ENCODE data around the gene JPH2.
"Not testable (repeated sequence)": the region's sequence is repeated elsewhere in the genome, so short reads cannot be mapped to it uniquely, and the experiment has no call there.

The JPH2 gene

DNA sequence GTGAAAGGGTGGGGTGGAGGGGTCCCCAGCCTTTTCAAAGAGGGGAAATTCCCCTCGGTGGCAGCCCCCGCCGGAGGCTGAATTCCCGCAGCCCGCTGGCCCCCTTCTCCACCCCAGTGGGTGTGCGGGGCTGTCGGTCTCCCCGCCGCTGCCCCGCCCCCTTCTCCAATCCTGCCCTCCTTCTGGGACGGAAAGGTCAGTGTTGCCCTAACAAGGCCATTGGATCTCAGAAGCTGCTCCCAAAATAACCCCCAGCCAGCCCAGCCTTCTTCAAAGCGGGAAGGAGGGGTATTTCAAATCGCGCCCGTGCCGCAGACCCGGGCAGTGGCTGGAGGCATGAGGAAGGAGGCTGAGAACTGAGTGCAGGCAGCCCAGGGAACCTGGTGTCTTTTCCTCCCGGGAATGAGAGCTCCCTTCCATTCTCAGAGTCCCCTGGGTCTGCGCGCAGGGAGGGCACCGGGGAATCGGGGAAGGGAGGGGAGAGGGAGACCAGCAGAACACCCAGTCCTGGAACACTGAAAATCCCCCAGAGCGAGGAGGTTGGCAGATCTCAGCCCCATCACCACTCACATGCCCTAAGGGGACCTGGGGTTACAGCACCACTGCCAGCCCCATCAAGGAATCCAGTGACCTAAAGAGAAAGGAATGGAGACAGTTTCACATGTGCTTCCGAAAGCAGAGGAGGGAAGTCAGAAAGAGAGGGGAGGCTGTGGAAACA lies at the start of gene JPH2:
Gene JPH2, minus strand, starts transcription at position 135 of the 718 bp plus-strand sequence. CDS start 483 bp downstream, outside the sequence.
- no peak for DNase-seq (ENCODE audit: low read depth in 2 of 2)

DNA sequence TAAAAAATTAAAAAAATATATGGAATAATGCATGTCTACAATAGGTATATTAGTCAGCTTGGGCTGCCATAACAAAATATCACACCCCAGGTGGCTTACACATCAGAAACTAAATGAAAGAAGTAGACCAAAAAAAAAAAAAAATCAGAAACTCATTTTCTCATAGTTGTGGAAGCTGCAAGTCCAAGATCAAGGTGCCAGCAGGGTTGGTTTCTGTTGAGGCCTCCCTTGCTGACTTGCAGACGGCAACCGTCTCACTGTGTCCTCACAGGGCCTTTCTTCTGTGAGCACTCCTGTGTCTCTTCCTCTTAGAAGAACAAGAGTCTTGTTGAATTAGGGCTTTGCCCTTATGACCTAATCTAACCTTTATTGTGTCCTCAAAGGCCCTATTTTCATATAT lies 48.7 kb upstream of the JPH2 start:
- no peak for DNase-seq (ENCODE audit: low read depth in 2 of 2)

- DNase-seq (ENCODE audit: low read depth in 2 of 2) = no peak
Observed at GRCh38 chr20:44234566-44235317, 47.8 kb upstream of the JPH2 start.

DNA sequence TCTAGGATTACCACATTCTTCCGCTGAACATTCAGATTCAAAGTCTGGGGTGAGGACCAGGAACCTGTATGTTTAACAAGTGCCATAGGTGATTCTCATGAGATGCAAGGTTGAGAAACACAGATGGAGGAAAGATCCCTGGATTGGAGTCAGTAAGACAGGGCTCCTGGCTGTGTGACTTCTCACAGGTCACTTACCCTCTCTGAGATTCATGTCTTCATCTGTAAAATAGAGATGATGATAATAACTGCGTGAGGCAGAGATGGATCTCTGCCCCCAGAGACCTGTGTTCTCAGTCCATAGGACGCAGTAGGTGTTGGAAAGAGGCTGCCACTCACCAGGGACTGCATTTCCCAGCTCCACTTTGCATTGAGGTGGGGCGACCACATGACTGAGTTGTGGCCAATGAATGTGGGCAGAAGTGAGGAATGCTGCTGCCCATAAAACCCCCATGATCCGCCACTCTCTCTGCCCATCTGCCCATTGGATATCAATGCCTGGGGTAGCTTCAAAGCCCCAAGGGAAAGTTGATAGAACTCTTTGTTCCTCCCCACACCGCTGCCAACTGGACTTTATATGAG lies 46.5 kb upstream of the JPH2 start:
- DNase-seq (ENCODE audit: low read depth in 2 of 2) = no peak

DNA sequence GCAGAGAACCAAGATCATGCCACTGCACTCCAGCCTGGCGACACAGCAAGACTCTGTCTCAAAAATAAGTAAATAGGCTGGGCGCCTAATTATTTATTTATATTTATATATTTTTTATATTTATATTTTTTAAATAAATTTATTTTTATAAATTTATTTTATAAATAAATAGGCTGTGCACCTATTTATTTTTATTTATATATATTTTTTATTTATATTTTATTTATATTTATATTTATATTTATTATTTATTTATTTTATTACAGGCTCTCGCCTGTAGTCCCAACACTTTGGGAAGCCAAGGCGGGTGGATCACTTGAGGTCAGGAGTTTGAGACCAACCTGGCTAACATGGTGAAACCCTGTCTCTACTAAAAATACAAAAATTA lies 45.5 kb upstream of the JPH2 start:
- not testable (repeated sequence) for DNase-seq (ENCODE audit: low read depth in 2 of 2)

DNA sequence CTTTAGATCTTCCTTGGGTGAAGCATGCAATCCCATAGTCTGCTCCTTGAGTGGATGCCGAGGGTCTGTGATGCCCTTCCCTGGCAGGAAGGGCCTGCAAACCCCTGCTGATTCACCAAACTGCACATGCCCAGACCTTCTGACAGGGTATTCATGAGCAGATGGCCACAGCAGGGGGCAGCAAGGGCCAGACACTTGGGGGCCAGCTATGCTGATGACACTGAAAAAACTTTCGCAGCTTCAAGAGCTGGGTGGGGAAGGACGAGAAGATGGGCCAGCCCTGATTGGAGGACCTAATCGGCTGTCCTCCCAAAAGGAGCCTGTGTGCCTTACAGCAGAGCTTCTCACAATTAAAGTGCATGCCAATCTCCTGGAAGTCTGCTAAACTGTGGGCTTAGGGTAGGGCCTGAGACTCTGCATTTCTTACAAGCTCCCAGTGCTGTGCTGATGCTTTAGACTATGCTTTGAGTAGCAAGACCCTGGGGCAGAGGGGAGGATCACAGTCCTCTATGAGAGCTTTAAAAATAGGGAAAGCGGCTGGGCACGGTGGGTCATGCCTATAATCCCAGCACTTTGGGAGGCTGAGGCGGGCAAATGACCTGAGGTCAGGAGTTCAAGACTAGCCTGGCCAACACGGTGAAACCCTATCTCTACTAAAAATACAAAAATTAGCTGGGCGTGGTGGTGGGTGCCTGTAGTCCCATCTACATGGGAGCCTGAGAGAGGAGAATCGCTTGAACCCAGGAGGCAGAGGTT lies 44.9 kb upstream of the JPH2 start:
- no peak for DNase-seq (ENCODE audit: low read depth in 2 of 2)

DNA sequence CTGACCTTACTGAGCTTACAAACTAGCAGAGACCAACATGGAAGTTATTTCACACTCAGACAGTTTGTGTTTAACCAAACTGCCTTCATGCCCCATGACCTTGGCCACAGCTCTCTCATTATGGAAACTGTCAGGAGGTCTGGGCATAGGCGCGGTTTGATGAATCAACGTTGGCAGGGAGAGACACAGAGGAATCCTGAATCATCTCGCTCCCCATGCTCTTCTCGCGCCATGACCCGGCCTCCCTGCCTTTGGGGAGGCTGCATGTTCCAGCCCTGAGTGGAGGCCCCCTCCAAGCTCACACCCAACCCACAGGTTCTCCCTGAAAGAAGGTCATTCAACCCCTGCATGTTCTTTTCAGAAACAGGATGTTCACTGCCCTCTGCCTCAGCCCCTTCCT lies 44.2 kb upstream of the JPH2 start:
- DNase-seq (ENCODE audit: low read depth in 2 of 2) = no peak

- DNase-seq (ENCODE audit: low read depth in 2 of 2) = no peak
Observed at GRCh38 chr20:44228465-44229258, 41.7 kb upstream of the JPH2 start.

GRCh38 chr20:44224637-44225036 lies 37.6 kb upstream of the JPH2 start:
- no peak for DNase-seq (ENCODE audit: low read depth in 2 of 2)

- no peak for DNase-seq (ENCODE audit: low read depth in 2 of 2)
Observed at GRCh38 chr20:44223721-44224120, 36.7 kb upstream of the JPH2 start.

DNA sequence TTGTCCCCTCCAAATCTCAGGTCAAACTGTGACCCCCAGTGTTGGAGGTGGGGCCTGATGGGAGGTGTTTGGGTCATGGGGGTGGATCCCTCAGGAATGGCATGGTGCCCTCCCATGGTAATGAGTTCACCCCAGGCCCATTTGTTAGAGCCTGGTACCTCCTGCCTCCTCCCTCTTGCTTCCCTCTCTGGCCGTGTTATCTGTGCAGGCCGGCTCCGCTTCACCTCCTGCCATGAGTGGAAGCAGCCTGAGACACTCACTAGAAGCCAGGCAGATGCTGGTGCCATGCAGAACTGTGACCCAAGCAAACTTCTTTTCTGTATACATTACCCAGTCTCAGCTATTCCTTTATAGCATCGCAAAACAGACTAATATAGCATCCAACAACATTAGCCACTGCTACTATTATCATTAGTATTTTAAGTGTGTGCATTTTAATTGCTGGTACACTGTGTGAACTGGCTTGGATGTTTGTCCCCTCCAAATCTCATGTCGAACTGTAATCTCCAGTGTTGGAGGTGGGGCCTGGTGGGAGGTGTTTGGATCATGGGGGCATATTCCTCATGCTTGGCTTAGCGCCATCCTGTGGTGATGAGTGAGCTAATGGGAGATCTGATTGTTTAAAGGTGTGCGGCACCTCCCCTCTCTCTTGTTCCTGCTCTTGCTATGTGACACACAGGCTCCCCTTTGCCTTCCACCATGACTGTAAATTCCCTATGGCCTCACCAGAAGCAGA lies 35.8 kb upstream of the JPH2 start:
- DNase-seq (ENCODE audit: low read depth in 2 of 2) = no peak

DNA sequence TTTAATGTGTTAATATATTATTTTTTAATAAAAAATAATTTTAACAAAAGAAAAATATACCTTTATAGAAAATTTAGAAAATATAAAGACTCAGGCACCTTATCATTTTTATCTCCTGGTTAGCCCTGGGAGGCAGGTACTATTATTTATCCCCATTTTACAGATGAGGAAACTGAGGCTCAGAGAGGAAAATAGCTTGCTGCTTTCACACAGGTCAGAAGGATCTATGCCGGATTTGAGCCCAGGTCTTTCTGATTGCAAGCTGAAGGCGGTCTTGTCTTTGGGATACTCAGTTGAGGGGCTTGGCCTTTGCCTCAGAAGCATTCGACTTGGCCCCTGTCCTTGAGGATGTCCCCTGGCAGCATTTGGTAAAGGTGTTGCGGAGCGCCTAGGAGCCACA lies 35.0 kb upstream of the JPH2 start:
- DNase-seq (ENCODE audit: low read depth in 2 of 2) = no peak

GRCh38 chr20:44221368-44221954 lies 34.5 kb upstream of the JPH2 start:
- DNase-seq (ENCODE audit: low read depth in 2 of 2) = no peak

DNA sequence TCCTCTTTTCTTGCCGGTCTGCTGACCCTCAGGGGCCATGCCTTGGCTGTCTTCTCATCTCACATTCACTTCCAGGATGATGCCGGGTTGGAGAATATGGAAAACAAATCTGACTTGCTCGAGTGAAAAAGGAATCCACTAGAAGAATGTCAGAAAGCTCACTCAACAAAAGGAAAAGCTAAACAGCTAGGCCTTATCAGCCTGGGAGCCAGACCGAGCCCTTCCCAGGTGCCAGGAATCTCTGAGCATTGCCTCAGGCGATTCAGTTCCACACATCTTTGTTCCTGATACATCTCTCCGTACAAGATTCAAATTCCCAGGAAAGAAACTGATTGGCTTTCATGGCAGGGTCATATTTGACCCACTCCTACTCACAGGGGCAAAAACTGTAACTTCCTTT lies 32.8 kb upstream of the JPH2 start:
- no peak for DNase-seq (ENCODE audit: low read depth in 2 of 2)

DNA sequence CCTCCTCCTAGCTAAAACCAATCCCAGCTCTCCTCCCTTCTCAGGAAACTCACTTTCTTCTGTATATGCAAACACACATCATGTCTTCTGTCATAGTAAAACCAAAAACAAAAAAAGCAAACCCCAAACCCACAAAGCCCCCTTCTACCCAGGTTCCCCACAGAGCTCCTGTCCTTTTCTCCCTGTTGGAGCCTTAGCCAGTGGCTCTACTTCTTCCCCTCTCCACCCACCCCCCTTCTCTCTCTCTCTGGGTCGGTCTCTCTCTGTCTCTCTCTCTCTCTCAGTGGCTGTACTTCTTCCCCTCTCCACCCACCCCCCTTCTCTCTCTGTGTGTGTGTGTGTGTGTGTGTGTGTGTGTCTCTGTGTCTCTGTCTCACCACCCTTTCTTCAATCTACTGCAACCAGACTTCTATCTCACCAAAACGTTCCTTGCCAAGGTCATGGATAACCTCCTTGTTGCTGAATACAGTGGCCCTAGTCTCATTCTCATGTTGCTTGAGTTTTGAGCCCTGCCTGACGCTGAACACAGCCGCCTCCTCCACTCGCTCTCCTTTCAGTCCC lies 32.3 kb upstream of the JPH2 start:
- DNase-seq (ENCODE audit: low read depth in 2 of 2) = no peak

DNA sequence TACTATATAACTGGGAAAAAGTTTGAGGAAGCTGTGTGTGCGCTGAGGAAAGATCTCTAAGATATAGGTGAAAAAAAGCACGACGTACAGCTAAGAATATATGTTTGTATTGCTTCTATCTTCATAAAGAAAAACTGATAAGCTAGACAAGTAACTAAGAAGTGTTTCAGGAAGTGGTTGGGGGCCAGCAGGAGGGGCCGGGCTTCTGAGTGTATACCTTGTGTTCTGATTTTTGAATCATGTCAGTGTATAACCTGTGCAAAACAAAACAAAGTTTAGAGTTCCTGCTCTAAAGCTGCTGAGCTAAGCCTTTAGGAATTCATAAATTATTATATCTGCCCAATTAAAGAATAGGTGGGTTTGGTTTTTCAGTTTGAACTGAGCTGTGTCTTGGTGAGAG lies 31.5 kb upstream of the JPH2 start:
- no peak for DNase-seq (ENCODE audit: low read depth in 2 of 2)

DNA sequence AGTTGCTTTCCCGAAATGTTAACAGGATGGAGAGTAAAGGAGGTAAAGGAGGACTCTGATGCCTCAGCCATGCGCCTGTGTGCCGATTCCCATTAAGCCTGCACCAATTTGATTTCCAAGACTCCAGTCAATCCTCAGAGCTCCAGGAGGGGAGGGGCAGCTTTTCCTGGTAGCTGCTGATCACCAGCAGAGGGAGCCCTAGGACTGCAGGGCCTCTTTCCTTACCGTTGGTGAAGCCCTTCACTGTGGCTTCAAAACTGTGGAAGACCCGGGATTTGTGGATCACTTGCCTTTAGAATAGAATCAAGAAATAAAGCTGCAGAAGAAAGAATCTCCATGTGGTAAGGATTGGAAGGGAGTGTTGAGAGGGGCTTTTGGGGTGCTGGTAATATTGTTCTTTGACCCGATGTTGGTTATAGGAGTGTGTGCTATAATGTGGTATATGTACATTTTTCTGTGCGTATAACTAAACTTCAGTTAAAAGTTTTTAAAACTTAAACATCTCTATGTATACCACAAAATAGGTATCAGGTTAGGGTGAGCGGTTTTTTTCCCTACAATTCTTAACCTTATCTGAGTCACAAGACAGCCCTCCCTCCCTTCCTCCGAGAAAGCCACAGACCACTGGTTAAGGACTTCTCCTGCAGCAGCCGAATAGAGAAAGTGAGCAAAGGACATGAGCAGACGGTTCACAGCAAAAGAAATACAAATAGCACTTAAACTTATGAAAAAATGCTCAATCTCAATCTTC lies 30.5 kb upstream of the JPH2 start:
- peak; percentile 37 to 44 for DNase-seq (ENCODE audit: low read depth in 2 of 2)

GRCh38 chr20:44215125-44215524 lies 28.1 kb upstream of the JPH2 start:
- DNase-seq (ENCODE audit: low read depth in 2 of 2) = peak in 1 of 2 donors; percentile 62

DNA sequence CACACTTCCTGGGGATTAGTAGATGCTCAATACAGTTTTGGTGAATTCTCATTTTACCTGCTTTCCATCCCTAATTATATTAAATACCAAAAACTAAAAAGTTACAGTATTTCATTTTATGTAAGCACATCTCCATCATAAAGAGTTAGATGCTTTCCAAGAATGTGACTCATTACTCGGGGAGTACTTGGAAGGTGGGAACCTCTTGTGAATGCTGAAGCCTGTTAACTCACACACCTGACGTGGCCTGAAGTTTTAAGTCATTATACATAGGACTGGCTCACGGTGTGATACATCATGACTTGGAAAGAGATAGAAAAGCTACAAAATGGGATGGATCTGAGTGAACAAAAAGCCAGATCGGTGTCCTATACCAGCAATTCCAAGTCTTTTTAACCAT lies 25.8 kb upstream of the JPH2 start:
- no peak for DNase-seq (ENCODE audit: low read depth in 2 of 2)

Measured in stimulated activated CD8-positive, alpha-beta memory T cell treated with anti-CD3 and anti-CD28 coated beads, Interleukin-2, amount 100 ng/mL, for 1 hour (primary cell).